ENCODE results near the gene BAK1.
"Not testable (repeated sequence)": the region's sequence is repeated elsewhere in the genome, so short reads cannot be mapped to it uniquely, and the experiment has no call there.

The BAK1 gene

GRCh38 chr6:33549196-33549595 is 30.9 kb downstream of the BAK1 start:
- DNase-seq = no peak

- no peak for DNase-seq
Measured at GRCh38 chr6:33547499-33547898, 32.6 kb downstream of the BAK1 start.

GRCh38 chr6:33546766-33547165 is 33.3 kb downstream of the BAK1 start:
- DNase-seq = no peak

- not testable (repeated sequence) for DNase-seq
Measured at GRCh38 chr6:33545292-33545691, 34.8 kb downstream of the BAK1 start.

- no peak for DNase-seq
Measured at GRCh38 chr6:33543116-33543515, 37.0 kb downstream of the BAK1 start.

GRCh38 chr6:33540768-33541167 is 39.3 kb downstream of the BAK1 start:
- no peak for DNase-seq

- no peak for DNase-seq
Measured at GRCh38 chr6:33534702-33535101, 45.4 kb downstream of the BAK1 start.

- DNase-seq = not testable (repeated sequence)
Measured at GRCh38 chr6:33533163-33533869, 46.8 kb downstream of the BAK1 start.

- DNase-seq = not testable (repeated sequence)
Measured at GRCh38 chr6:33532431-33532830, 47.6 kb downstream of the BAK1 start.

GRCh38 chr6:33530617-33531016 is 49.5 kb downstream of the BAK1 start:
- DNase-seq = not testable (repeated sequence)

Measured in DMS153 (cell line).